ENCODE results near the gene ETS1. TPM values are rescaled to one million over a fixed set of nuclear protein-coding genes. Genes with fewer than 3 reads are reported as not detected.

The ETS1 gene
- total RNA-seq, 1 experiment from 2014 or later: 29.9 TPM

DNA sequence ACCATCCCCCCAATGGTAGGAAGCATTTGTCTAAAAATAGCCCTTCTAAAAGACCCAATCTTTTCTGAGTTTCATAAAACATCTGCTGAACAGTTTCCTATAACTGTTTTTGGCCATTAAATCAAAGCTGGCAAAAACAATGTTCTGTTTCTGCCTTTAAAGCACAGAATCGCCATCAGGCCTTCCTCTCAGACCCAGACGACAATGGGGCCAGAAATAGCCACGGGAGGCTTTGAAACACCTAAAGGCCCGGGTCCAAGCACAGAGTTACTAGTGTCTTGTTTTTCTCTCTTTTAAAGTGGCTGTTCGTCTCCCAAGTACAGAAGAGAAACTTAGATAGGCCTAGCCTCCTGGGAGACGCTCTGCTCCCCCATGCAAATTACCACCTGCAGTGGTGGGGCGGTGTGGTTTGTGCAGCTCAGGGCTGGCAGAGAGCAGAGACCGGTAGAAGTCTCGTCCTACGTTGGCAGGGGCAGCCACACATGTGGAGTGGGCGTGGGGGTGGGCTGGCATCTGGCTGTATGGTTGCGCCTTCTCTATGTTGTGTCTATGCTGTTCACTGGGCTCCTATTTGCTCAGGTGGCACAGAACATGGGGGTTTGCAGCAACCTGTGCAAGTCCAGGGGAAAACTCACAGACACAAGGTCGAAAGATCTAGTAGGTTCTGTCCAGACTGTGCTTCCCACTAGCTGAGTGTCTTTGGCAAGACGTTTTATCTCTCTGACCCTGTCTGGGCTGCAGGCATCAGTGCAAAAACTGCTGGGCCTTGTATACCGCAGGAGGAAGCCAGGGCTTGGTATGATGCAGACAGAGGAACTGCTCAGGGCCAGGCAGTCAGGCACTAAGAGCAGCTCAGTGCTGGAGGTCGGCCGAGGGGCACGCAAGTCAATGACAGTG, 23.6 kb upstream of the ETS1 start:
- H3K23me2 ChIP-seq (ENCODE audit: insufficient read length, low read depth, low read length, poor library complexity, severe bottlenecking): no peaks in the 10 kb centered on the region
- WGBS (ENCODE audit: extremely low coverage, insufficient read length, low lambda C conversion rate): no CpG with 5 or more reads among the region's 18 CpGs
- H3K27me3 Mint-ChIP-seq (ENCODE audit: low read depth): peaks cover 33% of the 10 kb centered on the region
- H2AFZ ChIP-seq (ENCODE audit: low read length): no peak overlapping the region
- H4K20me1 ChIP-seq (ENCODE audit: control insufficient read depth, insufficient read depth, insufficient read length): no peaks in the 10 kb centered on the region
- H2BK120ac ChIP-seq (ENCODE audit: low read depth, low read length, poor library complexity, severe bottlenecking): no peak overlapping the region
- no peak overlapping the region for H3K14ac ChIP-seq (ENCODE audit: insufficient read depth, low read length)
- H3K4ac ChIP-seq (ENCODE audit: low read depth, low read length): no peak overlapping the region
- H3K4me3 Mint-ChIP-seq: no peak overlapping the region; a peak in 1 of 5 replicates
- TF ChIP-seq, protein P1, sequence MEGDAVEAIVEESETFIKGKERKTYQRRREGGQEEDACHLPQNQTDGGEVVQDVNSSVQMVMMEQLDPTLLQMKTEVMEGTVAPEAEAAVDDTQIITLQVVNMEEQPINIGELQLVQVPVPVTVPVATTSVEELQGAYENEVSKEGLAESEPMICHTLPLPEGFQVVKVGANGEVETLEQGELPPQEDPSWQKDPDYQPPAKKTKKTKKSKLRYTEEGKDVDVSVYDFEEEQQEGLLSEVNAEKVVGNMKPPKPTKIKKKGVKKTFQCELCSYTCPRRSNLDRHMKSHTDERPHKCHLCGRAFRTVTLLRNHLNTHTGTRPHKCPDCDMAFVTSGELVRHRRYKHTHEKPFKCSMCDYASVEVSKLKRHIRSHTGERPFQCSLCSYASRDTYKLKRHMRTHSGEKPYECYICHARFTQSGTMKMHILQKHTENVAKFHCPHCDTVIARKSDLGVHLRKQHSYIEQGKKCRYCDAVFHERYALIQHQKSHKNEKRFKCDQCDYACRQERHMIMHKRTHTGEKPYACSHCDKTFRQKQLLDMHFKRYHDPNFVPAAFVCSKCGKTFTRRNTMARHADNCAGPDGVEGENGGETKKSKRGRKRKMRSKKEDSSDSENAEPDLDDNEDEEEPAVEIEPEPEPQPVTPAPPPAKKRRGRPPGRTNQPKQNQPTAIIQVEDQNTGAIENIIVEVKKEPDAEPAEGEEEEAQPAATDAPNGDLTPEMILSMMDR (conservative IDR thresholded peaks at IDR 0.05): no peak
- H2BK12ac ChIP-seq (ENCODE audit: insufficient read length, low read depth, low read length): no peak overlapping the region
- no peak overlapping the region for H4K8ac ChIP-seq (replicated peaks; ENCODE audit: insufficient read length, low read depth, low read length)
- H3K4me1 Mint-ChIP-seq: peaks cover 32% of the 10 kb centered on the region in 2 experiments
- H3K9me3 ChIP-seq (ENCODE audit: control insufficient read depth, low read depth, low read length): no peaks in the 10 kb centered on the region
- H4K91ac ChIP-seq (ENCODE audit: insufficient read length, low read depth, low read length): no peak overlapping the region
- H4K5ac ChIP-seq (ENCODE audit: insufficient read length, low read depth, low read length): no peak overlapping the region
- no peak overlapping the region for H3K56ac ChIP-seq (ENCODE audit: insufficient read length, low read depth, low read length)
- H3K79me1 ChIP-seq (ENCODE audit: insufficient read depth, low read depth, low read length, poor library complexity, severe bottlenecking): no peaks in the 10 kb centered on the region
- H3K27me3 ChIP-seq (ENCODE audit: insufficient read depth, low read length): no peaks in the 10 kb centered on the region
- no peak overlapping the region; a peak in 1 of 7 replicates for H3K27ac Mint-ChIP-seq
- peaks cover 6% of the 10 kb centered on the region; the same call in 1 of the 2 replicates for H3K4me1 ChIP-seq (ENCODE audit: insufficient read depth, low read length)
- H2BK5ac ChIP-seq (ENCODE audit: insufficient read length, low read length): no peak overlapping the region
- H3K36me3 Mint-ChIP-seq (ENCODE audit: insufficient read depth in 1 of 3, low read depth in 3 of 3): no peaks in the 10 kb centered on the region; a peak in 1 of 7 replicates
- no peak overlapping the region for H3K18ac ChIP-seq (ENCODE audit: insufficient read length, low read depth, low read length)
- H3K23ac ChIP-seq (ENCODE audit: insufficient read length, low read depth, low read length): no peak overlapping the region
- no peak overlapping the region for H3K27ac ChIP-seq (ENCODE audit: insufficient read length, low read depth, low read length)
- no peak overlapping the region for H2BK15ac ChIP-seq (ENCODE audit: low read depth, low read length)
- no peaks in the 10 kb centered on the region for H3K79me2 ChIP-seq (ENCODE audit: insufficient read depth, low read length)
- no peak for DNase-seq
- no peak overlapping the region for H3K9ac ChIP-seq (ENCODE audit: extremely low read depth, insufficient read length, low read length)
- H2BK20ac ChIP-seq (ENCODE audit: low read depth, low read length, poor library complexity, severe bottlenecking): no peak overlapping the region
- no peak overlapping the region for H3K4me2 ChIP-seq (ENCODE audit: insufficient read depth, insufficient read length, low read length)
- H2AK5ac ChIP-seq (ENCODE audit: insufficient read length, low read length): no peak overlapping the region
- H3T11ph ChIP-seq (ENCODE audit: low read length): no peak overlapping the region
- H3K9me3 Mint-ChIP-seq: no peaks in the 10 kb centered on the region

All from H9 (cell line).